HG03175 (cell line): ENCODE measurements around the gene MEST.
"Not testable (repeated sequence)": the region's sequence is repeated elsewhere in the genome, so short reads cannot be mapped to it uniquely, and the experiment has no call there.

Experiments used
- ATAC-seq: cut with Tn5 transposase; IDR thresholded peaks from one replicate; pipeline ENCODE4 v1.9.1; 2021; ENCODE audit warnings: mild to moderate bottlenecking, moderate library complexity; ENCODE audit not compliant: unreplicated experiment

MEST gene, protein sequence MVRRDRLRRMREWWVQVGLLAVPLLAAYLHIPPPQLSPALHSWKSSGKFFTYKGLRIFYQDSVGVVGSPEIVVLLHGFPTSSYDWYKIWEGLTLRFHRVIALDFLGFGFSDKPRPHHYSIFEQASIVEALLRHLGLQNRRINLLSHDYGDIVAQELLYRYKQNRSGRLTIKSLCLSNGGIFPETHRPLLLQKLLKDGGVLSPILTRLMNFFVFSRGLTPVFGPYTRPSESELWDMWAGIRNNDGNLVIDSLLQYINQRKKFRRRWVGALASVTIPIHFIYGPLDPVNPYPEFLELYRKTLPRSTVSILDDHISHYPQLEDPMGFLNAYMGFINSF

DNA sequence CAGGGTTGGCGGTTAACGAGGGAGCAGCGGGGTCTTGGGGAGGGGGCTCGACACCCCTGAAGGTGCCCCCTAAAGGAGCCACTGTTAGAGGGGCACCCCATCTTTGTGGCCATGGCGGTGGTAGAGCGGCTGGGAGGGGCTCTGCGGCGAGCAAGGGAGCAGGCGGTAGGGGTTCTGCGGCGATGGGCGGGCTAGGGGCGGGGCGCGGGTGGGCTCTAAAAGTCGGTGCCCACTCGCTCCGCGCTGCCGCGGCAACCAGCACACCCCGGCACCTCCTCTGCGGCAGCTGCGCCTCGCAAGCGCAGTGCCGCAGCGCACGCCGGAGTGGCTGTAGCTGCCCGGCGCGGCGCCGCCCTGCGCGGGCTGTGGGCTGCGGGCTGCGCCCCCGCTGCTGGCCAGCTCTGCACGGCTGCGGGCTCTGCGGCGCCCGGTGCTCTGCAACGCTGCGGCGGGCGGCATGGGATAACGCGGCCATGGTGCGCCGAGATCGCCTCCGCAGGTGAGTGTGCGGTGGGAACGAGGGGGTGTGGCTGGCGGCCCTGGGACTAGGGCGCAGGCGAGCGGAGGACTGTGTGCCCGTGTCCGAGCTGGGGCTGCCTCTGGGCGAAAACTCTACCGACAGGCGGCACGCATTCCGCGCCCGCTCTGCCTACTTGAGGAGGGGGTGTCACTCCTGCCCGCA lies at the start of gene MEST:
TSS of gene MEST (plus strand) at position 245 of the 682 bp plus-strand sequence. CDS start at position 474, 229 bp downstream.
- ATAC-seq = no peak

DNA sequence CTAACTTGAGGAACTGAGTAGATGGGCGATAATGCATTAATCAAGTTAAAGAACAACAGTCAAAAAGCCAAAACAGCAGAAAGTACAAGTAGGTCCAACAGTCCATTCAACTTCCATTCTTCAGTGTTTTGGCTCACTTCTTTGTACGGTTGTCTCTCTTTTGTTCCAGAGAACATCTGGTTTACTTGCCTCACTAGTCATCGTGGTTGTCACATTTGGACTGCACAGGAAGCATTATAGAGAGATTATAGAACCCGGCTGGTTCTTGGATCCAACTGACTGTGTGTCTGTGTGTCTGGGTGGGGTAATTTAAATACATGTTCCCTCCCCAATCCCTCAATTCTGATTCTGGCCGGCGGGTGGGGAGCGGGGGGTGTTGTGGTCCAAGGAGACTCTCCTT lies 49.3 kb upstream of the MEST start:
- ATAC-seq = no peak

DNA sequence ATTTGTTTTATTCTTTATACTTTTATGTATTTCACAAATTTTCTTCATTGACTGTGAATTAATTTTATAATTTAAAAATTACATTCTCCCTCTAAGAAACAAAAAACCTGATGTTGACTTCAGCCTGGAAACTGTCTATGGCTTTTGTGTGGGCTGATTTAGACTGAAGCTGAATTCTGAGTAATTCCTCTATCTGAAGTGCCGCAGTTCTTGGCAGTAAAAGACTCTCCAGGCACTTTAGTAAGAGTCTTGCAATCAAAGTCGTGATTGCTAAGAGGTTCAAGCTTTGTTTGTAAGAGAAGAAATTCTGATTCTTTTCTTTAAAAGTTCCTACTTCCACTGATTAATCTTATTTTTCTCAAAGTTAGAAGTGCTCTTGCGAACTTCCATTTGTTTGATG lies 47.7 kb upstream of the MEST start:
- no peak for ATAC-seq

DNA sequence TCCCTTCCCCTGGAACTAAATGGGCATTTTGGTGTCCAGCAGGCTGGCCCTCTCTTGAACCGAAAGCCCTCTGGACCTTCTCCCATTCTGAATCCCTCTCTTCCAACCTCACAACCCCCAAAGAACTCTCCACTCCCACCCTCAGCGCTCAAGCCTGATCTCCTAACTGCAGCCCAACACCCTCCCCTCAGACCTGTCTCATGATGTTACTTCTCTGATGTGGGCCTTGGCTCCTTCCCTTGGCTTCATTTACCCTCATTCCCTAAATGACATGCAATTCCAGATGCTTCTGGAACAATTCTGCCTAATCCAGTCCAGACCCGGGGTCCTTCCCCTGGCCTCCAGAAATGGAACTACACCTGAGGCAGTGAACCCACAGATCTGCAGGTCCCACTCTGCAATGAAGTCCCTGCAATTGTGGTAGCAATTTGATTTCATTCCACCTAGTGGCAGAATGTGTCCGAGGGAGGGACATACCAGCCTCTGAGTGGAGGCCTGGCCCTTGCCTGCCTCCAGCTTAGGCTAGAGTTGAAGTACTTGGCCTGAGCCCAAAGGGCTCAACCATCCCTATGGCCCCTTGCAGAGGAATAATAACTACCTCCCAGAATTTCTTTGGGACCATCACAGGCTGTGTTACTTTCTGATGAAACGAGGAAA lies 47.0 kb upstream of the MEST start:
- ATAC-seq = no peak

DNA sequence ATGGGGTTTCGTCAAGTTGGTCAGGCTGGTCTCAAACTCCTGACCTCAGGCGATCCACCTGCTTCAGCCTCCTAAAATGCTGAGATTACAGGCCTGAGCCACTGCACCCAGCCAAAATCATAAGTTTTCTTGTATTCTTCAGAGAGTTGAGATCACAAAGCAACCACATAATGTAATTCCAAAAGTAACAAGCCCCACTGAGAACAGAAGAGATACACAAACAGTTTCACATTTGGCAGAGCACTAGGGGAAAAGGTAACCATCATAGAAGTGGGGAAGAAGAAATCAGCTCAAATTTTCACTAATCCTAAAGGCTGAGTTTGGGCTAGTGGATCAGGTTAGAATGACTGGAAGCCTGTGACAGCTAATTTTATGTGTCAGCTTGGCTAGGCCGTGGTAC lies 45.6 kb upstream of the MEST start:
- ATAC-seq = no peak

DNA sequence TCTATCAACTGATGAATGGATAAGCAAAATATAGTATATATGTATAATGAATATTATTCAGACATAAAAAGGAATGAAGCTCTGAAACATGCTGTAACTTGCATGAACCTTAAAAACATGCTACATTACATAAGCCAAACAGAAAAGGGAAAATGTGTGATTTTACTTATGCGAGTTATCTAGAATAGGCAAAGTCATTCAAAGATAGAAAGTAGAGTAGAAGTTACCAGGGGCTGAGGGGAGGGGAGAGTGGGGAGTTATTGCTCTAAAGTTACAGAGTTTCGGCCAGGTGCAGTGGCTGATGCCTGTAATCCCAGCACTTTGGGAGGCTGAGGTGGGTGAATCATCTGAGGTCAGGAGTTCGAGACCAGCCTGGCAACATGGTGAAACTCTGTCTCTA lies 40.5 kb upstream of the MEST start:
- ATAC-seq = not testable (repeated sequence)

DNA sequence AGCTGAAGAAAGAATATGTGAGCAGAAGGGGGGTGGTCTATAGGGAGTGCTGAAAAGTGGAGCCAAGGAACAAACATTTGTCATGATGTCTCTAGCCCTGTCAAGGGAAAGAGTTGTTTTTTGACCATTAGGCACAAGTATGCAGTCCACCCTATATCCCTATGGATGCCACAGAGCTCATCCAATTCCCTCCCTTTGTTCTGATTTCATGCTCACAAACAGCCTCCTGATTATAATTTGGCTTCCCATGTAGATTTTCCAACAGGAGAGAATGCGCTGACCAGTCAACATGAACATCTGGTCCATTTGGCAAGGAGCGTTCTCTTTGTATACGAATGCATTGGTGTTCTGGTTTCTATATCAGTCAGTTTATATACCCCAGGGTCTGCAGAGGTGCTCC lies 38.9 kb upstream of the MEST start:
- no peak for ATAC-seq

DNA sequence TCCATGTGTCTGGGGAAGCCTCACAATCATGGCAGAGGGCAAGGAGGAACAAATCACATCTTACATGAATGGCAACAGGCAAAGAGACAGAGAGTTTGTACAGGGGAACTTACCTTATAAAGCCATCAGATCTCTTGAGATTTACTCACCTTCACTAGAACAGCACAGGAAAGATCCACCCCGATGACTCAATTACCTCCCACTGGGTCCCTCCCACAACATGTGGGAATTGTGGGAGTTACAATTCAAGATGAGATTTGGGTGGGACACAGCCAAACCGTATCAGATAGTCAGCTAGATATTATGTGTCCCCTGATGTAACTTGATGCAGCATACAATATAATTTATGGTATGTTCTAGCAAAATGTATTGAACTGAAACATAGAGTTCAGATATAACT lies 36.9 kb upstream of the MEST start:
- no peak for ATAC-seq

DNA sequence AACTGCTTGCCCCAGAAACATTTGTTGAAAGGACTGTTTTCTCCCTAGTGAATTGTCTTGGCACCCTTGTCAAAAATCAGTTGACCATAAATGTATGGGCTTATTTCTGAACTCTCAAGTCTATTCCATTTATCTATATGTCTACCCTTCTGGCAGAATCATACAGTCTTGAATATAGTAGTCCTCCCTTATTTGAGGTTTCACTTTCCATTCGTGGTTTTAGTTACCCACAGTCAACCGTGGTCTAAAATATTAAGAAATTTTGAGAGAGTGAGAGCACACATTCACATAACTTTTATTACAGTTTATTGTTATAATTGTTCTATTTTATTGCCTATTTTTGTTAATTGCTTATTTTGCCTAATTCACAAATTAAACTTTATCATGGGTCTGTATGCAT lies 33.6 kb upstream of the MEST start:
- ATAC-seq = no peak

DNA sequence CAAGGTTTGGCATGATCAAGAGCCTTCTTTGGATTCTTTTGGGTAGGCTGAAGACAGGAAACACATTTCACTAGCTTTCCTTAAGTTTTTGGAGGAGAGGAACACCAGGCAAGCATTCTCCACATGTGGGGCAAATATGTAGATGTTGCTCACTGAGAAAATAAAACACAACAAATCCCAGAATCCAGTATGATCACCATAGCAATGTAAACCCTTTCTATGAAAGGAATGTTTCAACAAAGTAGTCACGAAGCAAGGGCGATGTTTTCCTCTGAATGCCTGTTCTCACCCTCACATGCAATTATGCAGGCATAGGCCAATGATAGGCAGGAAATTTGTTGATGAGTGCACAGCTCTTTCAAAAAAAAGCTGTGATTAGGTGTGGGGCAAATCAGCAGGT lies 30.6 kb upstream of the MEST start:
- no peak for ATAC-seq

DNA sequence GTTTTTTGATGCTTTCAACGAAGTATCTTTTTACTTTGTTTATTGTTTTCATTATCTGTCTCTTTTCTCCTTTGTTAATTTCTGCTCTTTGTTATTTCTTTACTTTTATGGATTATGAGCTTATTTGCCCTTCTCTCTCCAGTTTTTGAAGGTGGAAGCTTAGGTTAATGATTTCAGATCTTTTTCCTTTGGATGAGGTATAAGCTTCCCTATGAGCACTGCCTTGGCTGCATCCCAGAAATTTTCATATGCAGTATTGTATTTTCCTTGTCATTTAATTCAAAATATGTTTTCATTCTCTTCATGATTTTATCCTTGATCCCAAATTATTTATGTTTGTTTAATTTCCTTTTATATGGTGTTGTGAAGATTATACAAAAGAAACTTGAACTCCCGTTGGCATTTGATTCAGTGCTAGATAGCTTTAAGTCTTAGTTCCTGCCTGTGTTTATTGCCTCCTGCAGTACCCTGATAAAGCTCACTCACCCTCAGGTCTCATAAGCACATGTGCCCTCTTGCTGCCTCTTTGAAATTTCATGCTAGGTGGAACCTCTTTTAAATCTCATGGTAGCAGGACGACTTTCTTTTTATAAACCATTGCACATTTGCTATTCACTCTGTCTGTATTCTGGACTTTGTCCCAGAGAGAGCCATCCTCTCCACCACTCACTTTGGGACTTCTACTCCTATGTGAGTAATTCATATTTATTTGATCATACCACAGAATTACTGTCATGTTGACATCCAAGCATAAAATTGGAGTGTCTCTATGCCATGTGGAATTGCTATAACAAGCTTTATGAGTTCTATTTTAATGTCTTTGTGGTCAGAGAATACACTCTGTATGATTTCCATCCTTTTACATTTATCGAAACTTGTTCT lies 28.1 kb upstream of the MEST start:
- no peak for ATAC-seq

DNA sequence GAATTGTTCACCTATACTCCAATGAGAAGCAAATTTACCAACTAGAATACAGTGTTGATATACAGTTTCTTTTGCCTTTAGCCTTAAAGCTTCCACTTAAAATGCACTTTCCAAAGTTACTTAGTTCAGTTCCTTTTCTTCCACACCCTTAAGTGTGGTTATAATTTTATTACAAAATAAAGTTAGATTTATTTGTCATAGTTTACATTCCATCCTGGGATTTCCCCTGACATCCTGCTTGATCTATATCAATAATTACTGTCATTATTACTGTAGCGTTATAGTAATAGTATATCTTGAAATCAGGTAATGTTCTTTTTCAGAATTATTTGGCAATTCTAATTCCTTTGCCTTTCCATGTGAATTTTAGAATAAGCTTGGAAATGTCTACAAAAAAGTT lies 23.3 kb upstream of the MEST start:
- no peak for ATAC-seq

DNA sequence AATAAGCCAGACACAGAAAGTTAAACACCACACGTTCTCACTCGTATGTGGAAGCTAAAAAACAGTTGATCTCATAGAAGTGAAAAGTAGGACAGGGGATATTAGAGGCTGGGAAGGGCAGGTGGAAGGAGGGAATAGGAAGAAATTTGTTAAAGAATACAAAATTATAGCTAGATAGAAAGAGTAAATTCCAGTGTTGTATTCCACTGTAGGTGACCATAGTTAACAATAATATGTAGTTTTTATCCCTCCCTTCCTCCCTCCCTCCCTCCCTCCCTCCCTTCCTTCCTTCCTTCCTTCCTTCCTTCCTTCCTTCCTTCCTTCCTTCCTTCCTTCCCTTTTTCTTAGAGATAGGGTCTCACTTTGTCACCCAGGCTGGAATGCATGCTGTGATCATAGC lies 19.9 kb upstream of the MEST start:
- no peak for ATAC-seq

DNA sequence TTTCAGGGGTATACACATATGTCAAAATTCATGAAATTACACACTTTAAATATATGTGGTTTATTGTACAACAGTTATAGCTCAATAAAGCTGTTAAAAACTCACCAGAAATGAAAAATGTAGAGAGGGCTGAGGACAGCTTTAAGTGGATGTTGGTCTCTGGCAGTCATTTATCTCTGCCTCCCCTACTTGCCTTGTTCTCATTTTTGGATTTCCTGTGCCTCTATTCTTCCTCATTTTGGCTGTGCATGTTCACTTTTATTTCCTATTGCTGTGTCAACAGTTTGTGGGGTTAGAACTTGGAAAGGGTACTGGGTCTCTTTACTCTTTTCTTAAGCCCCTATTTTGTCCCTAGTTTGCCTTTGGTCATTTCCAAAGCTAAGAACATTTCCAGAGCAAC lies 18.6 kb upstream of the MEST start:
- no peak for ATAC-seq

DNA sequence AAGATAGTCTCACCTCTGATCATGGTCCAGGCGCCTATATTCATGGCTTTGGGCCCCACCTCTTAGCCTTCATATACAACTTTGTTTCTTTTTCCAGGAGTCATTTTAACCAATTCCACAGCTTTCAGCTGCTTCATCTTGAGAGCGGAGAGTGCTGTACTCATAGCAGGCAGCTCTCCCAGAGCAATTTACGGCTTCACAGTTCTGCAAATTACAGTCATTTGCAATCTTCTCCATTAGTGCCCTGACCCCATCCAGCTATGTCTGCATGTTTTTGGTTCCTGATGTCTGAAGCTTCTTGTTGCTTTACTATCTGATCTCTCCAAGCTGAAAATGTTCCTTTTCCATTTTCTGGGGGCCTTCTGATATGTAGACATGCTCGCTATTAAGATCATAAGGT lies 18.0 kb upstream of the MEST start:
- no peak for ATAC-seq

DNA sequence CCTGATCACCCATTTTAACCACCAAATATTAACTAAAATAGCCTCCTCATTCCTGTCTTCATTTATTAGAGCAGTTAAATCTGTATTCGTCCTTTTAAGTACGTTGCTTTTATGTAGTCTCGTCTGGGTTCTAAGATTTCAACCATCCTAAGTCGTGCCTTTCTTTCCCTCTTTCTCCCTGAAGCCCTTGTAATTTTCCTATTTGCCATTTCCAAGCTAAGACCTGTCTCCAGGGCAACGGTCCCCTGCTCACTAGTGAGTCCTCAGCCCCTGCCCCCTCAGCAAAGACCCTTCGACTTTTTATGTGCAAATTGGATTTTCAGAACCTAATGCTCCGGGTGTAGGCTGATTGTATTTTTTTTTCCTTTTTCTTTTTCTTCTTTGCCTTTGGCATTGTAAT lies 16.1 kb upstream of the MEST start:
- ATAC-seq = no peak

DNA sequence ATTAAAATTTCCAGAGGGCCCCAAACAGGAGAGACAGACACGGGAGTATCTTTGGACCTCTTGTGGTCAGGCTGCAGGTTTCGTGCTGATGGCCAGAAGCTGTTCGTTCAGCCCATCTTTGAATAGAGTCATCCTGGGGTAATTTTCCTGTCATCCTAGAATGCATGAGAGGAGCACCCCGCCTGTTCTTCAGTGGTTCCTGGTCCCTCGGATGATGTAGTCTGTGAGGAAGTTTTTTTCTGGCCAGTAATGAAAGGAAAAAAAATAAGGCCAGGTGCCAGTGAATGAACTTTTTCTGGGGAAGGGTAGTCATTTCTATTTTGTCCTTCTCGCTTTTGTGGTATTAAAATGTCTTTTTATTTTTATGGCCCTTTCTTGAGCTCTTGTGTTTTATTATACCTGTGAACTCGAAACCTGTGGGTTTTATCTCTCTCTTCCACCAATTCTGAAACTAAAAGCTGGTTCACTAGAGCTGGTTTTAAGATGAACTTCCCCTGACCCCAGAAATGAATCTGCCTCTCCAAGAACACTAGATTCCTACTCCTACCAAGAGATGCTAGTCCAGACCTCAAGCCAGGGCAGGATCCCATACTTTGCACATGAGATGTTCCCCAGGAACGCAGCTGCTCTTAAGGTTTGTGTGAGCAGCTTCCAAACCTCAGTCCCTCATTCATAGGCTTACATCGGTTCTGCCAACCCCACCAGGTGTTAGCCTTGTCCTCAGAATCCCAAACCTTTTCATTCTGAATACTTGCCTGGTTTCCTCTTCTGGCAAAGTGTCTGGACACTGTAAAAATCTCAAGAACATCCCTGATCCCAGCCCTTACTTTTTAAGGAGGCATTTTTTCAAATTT lies 15.4 kb upstream of the MEST start:
- ATAC-seq = peak; percentile 74

DNA sequence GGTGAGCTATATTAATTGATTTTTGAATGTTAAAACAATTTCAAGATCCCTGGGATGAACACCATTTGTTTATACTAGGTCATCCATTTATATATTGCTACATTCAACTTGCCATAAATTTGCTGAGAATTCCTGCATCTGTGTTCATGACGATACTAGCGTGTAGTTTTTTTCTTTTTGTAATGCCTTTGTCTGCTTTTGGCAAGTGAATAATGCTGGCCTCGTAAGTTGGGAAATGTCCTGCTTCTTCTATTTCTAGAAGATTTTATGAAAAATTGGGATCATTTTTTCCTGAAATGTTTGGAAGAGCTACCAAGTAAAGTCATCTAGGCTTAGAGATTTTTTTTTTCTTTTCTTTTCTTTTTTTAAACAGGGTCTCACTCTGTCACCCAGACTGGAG lies 12.9 kb upstream of the MEST start:
- ATAC-seq = no peak

DNA sequence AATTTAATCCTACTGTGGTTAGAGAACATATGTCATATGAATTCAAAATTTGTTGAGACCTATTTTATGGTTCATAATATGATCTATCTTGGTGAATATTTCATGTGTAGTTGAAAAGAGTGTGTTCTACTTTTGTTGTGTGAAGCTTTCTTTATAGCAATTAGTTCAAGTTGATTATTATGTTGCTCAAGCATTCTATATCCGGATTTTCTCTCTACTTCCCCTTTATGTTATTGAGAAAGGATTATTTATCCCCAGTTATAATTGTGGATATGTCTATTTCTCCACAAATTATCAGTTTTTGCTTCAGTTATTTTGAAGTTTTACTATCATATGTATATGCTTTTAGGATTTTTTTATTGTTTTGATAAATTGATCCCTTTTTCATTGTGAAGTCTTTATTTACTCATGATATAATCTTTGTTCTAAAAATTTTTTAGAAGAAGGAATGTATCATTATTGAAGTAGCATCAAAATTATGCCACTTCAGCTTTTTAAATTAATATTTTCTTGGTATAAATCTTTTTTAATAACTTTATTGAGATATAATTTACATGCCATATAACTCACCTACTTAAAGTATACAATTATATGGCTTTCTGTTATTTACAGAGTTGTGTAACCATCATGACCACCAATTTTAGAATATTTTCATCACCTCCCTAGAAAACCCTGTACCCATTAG lies 12.0 kb upstream of the MEST start:
- ATAC-seq = no peak

DNA sequence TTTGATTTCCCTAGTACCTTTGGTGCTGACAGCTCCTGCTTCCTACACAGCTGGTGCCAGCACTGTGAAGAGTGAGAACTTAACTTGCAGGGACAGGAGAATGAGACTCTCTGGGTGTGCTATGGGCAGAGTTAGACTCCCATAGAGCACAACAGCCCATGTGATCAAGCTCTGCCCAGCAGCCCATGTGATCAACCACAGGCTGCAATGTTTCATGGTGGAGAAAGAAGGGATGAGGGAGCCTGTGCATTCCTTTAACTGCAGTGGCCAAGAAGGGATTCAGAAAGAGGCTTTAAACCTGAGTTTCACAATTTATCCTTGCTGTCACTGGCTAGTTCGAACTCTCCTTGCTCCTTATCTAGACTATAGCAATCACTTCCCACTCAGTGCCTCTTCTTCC lies 10.0 kb upstream of the MEST start:
- ATAC-seq = no peak
